Spleen (tissue), 11 donors: ENCODE data around the gene NRXN3. TPM values are rescaled to one million over a fixed set of nuclear protein-coding genes. Genes with fewer than 3 reads are reported as not detected.

Experiments
- DNase-seq: peaks from one replicate; pipeline ENCODE4 v3.0.0-alpha.2; 2020
- H3K27ac ChIP-seq, 8 donors: fragments of 200-600 bp; sonication (generic) in 7 of 8; 1 replicate in 4 of 8; 2 replicates in 4 of 8; pipeline versions ENCODE4 v1.5.0 to v1.8.0; 2016 to 2021; ENCODE audit warnings: inconsistent platforms in 4 of 8, mild to moderate bottlenecking in 4 of 8, moderate library complexity in 1 of 8
- H3K27me3 ChIP-seq, 7 donors: fragments of 200-600 bp; sonication (generic) in 6 of 7; replicated peaks in 1 of 7; 1 replicate in 4 of 7; 2 replicates in 3 of 7; pipeline versions ENCODE4 v1.5.0 to v1.8.0; 2016 to 2021; ENCODE audit warnings: inconsistent platforms in 3 of 7, mild to moderate bottlenecking in 1 of 7
- H3K36me3 ChIP-seq, 6 donors: fragments of 200-600 bp; sonication (generic) in 5 of 6; 1 replicate in 4 of 6; 2 replicates in 2 of 6; pipeline versions ENCODE4 v1.5.0 to v1.8.0; 2016 to 2021; ENCODE audit warnings: inconsistent platforms in 2 of 6
- H3K4me1 ChIP-seq, 6 donors: fragments of 200-600 bp; sonication (generic) in 5 of 6; 1 replicate in 3 of 6; 2 replicates in 3 of 6; pipeline versions ENCODE4 v1.5.0 to v1.8.0; 2016 to 2021; ENCODE audit warnings: inconsistent platforms in 3 of 6
- H3K4me3 ChIP-seq, 8 donors: fragments of 200-600 bp; sonication (generic) in 7 of 8; 1 replicate in 4 of 8; 2 replicates in 4 of 8; pipeline versions ENCODE4 v1.5.0 to v1.8.0; 2016 to 2021; ENCODE audit warnings: inconsistent platforms in 4 of 8, mild to moderate bottlenecking in 4 of 8, moderate library complexity in 2 of 8
- H3K9me3 ChIP-seq, 8 donors: fragments of 200-600 bp; sonication (generic) in 7 of 8; 1 replicate in 4 of 8; 2 replicates in 4 of 8; pipeline versions ENCODE4 v1.5.0 to v1.8.0; 2016 to 2021; ENCODE audit warnings: inconsistent platforms in 4 of 8
- CTCF ChIP-seq, 11 experiments: fragments of 200-600 bp in 7 of 11; fragments of 450-650 bp in 4 of 11; sonication (generic) in 4 of 11; IDR thresholded peaks in 8 of 11; conservative IDR thresholded peaks in 3 of 11; 1 replicate in 7 of 11; 2 replicates in 4 of 11; pipeline versions ENCODE4 v1.4.0 to v1.8.0; 2016 to 2021; ENCODE audit warnings: antibody characterized with exemption in 11 of 11, inconsistent platforms in 4 of 11, mild to moderate bottlenecking in 1 of 11
- POLR2A ChIP-seq, 3 donors: fragments of 450-650 bp; IDR thresholded peaks; one replicate each; pipeline ENCODE4 v1.5.1; 2017; ENCODE audit warnings: antibody characterized with exemption in 3 of 3, mild to moderate bottlenecking in 1 of 3
- POLR2AphosphoS5 ChIP-seq, 3 donors: sonication (generic); formaldehyde crosslinking; IDR thresholded peaks; one replicate each; pipeline ENCODE4 v1.5.1; 2017; ENCODE audit warnings: antibody characterized with exemption in 3 of 3
- WGBS, 5 donors: extraction: QIAGEN DNeasy Blood & Tissue Kit in 3 of 5; methylation state at CpG; one replicate each; pipeline versions ENCODE4 v1.1.5 to v1.1.7; 2013 to 2018; 5-methylcytosine and 5-hydroxymethylcytosine counted together
- intact Hi-C: fragments of 100-400 bp; cut with DNase I; formaldehyde crosslinking; loops from one replicate; pipeline ENCODE4 v1.15.0; 2023; ENCODE audit warnings: low total_unique reads
- polyA plus RNA-seq, 3 donors: library from polyadenylated mRNA; stranded (reverse); fragments of 200-250 nt; gene quantifications; one replicate each; pipeline ENCODE4 v1.2.1, GENCODE V29; 2013
- total RNA-seq, 7 donors: library from RNA; depleted of rRNA in 3 of 7; stranded (reverse); fragments of >200 nt in 3 of 7; fragmentation: NEBNext Ultra II Directional in 4 of 7; extraction: Animal tissue kit (Norgen Biotek cat#: 25700) in 4 of 7; gene quantifications; one replicate each; pipeline versions ENCODE4 v1.1.0 to v1.2.1, GENCODE V29; 2016 to 2021
- donor health status: healthy with polysubstance abuse.
- donor health status: DM: no; HTN: no; CAD: no; lungs with moderate emphysema.
- donor health status: DM: no; HTN: no; CAD: no.
- donor health status: Bipolar disorder and iron deficiency.
- donor health status: healthy.
- donor health status: DM: no; HTN: no; CAD: no.
- donor health status: DM: yes; HTN: yes; CAD: no.

NRXN3 gene
- total and polyA plus RNA-seq, 10 donors = 0.21 to 11.5 (median 1.6) TPM

- H3K27ac ChIP-seq = peak overlapping the region in 5 of 8 donors; percentile 4 to 45 (median 32)
- peak overlapping the region; percentile 25 to 64 (median 37) for H3K4me3 ChIP-seq
- no peaks in the 10 kb centered on the region for H3K9me3 ChIP-seq
- H3K27me3 ChIP-seq = peaks cover 0 to 60% (median 25%) of the 10 kb centered on the region in 7 donors
- peaks cover 0 to 18% (median 2%) of the 10 kb centered on the region in 6 donors for H3K4me1 ChIP-seq
- no peaks in the 10 kb centered on the region for H3K36me3 ChIP-seq
- no peak for DNase-seq
- TF ChIP-seq POLR2A (IDR thresholded peaks at IDR 0.05) (no peak), POLR2AphosphoS5 (IDR thresholded peaks at IDR 0.05) (peak; percentile 12 to 76 (median 64))
- 3 to 9% (median 4%) methylated on average over 43 to 67 of the region's 67 CpGs for WGBS, 5 donors
- intact Hi-C loops = no loop called here
Observed at GRCh38 chr14:79278798-79279644, 1108.8 kb downstream of the NRXN3 start.

- TF ChIP-seq CTCF (IDR thresholded peaks at IDR 0.05 in 8 of 11, conservative IDR thresholded peaks at IDR 0.05 in 3 of 11) (no peak), POLR2A (IDR thresholded peaks at IDR 0.05) (no peak), POLR2AphosphoS5 (IDR thresholded peaks at IDR 0.05) (no peak)
- Histone ChIP-seq H3K9me3 (no peaks in the 10 kb centered on the region), H3K27ac (peak overlapping the region in 5 of 8 donors; percentile 4 to 45 (median 28)), H3K36me3 (no peaks in the 10 kb centered on the region), H3K4me1 (peaks cover 0 to 18% (median 2%) of the 10 kb centered on the region in 6 donors), H3K4me3 (peak overlapping the region; percentile 25 to 64 (median 37)), H3K27me3 (peaks cover 0 to 60% (median 25%) of the 10 kb centered on the region in 7 donors)
- 4 to 7% (median 6%) methylated on average over 41 of the region's 41 CpGs for whole genome bisulfite sequencing, 5 donors
- DNase-seq = no peak
- intact Hi-C loops = no loop called here
Observed at GRCh38 chr14:79279645-79280597, 1109.7 kb downstream of the NRXN3 start.

- no peak for DNase-seq
- H3K27ac ChIP-seq = peak overlapping the region in 1 of 8 donors; percentile 11
- intact Hi-C loops = no loop called here
- 9 to 24% (median 12%) methylated on average over 6 of the region's 6 CpGs for WGBS, 5 donors
- H3K9me3 ChIP-seq = no peaks in the 10 kb centered on the region
- TF ChIP-seq POLR2AphosphoS5 (IDR thresholded peaks at IDR 0.05) = no peak
- TF ChIP-seq CTCF (IDR thresholded peaks at IDR 0.05 in 8 of 11, conservative IDR thresholded peaks at IDR 0.05 in 3 of 11) = no peak
- TF ChIP-seq POLR2A (IDR thresholded peaks at IDR 0.05) = no peak
- peak overlapping the region in 1 of 8 donors; percentile 13 for H3K4me3 ChIP-seq
- H3K27me3 ChIP-seq = peaks cover 0 to 60% (median 25%) of the 10 kb centered on the region in 7 donors
- H3K4me1 ChIP-seq = peaks cover 0 to 18% (median 2%) of the 10 kb centered on the region in 6 donors
- H3K36me3 ChIP-seq = no peaks in the 10 kb centered on the region
Observed at GRCh38 chr14:79281244-79282152, 1111.3 kb downstream of the NRXN3 start.

GRCh38 chr14:79284621-79285020 is 1114.4 kb downstream of the NRXN3 start:
- intact Hi-C loops = no loop called here
- no peak for TF ChIP-seq POLR2AphosphoS5 (IDR thresholded peaks at IDR 0.05)
- no peak for TF ChIP-seq POLR2A (IDR thresholded peaks at IDR 0.05)
- no peak for TF ChIP-seq CTCF (IDR thresholded peaks at IDR 0.05 in 8 of 11, conservative IDR thresholded peaks at IDR 0.05 in 3 of 11)
- H3K9me3 ChIP-seq = no peaks in the 10 kb centered on the region
- H3K36me3 ChIP-seq = no peaks in the 10 kb centered on the region
- H3K4me3 ChIP-seq = no peak overlapping the region
- peaks cover 0 to 4% (median under 1%) of the 10 kb centered on the region in 6 donors for H3K4me1 ChIP-seq
- no peak for DNase-seq
- H3K27me3 ChIP-seq = peaks cover 0 to 31% (median 3%) of the 10 kb centered on the region in 7 donors
- H3K27ac ChIP-seq = no peak overlapping the region
- WGBS, 5 donors = 71 to 97% (median 86%) methylated on average over 1 of the region's 1 CpG
